Prostate gland (tissue), 2 donors: ENCODE measurements around the gene SYT13.

ENCODE experiments used
- POLR2A ChIP-seq: fragments of 450-650 bp; IDR thresholded peaks from one replicate; pipeline ENCODE4 v1.6.1; 2016; ENCODE audit warnings: antibody characterized with exemption, mild to moderate bottlenecking
- POLR2AphosphoS5 ChIP-seq: sonication (generic); formaldehyde crosslinking; IDR thresholded peaks from one replicate; pipeline ENCODE4 v1.6.1; 2017; ENCODE audit warnings: antibody characterized with exemption
- TF ChIP-seq, protein P1 (sequence below), 4 experiments: fragments of 200-600 bp in 2 of 4; fragments of 450-650 bp in 2 of 4; sonication (generic) in 2 of 4; IDR thresholded peaks; 1 replicate in 3 of 4; 2 replicates in 1 of 4; pipeline ENCODE4 v1.5.1; 2016 to 2019; ENCODE audit warnings: antibody characterized with exemption in 4 of 4, mild to moderate bottlenecking in 2 of 4, moderate library complexity in 2 of 4

DNA sequence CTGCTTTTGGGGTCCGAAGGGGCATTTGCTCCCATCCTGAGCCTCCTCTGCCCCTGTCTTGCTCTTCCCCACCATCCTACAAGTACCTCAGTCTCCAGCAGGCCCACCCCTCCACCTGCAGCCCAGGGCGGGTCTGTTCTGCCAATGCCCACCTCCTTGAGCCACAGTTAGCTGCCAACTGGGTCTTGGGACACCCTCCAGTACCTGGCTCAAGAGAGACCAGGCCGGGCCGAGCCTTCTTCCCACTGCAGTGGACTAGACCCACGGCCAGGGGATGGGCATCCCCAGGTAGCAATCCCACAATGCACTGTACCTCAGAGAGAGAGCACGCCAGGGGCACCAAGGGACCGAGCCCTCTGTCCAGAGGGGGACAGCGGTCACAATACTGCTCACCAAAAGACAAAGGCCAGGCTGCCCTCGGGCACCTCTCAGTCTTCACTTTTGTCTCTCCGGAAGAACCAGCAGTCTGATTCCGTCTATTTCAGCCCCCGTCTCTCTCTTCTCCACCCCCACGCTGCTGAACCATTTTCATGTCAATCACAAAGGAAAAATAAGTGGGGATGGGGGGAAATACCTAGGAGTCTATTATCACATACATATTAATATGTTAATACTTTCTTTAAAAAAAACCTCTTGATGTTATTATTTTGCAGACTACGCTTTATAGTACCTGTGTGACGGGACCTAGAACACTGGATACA lies 51.7 kb downstream of the SYT13 start:
- TF ChIP-seq, protein P1, sequence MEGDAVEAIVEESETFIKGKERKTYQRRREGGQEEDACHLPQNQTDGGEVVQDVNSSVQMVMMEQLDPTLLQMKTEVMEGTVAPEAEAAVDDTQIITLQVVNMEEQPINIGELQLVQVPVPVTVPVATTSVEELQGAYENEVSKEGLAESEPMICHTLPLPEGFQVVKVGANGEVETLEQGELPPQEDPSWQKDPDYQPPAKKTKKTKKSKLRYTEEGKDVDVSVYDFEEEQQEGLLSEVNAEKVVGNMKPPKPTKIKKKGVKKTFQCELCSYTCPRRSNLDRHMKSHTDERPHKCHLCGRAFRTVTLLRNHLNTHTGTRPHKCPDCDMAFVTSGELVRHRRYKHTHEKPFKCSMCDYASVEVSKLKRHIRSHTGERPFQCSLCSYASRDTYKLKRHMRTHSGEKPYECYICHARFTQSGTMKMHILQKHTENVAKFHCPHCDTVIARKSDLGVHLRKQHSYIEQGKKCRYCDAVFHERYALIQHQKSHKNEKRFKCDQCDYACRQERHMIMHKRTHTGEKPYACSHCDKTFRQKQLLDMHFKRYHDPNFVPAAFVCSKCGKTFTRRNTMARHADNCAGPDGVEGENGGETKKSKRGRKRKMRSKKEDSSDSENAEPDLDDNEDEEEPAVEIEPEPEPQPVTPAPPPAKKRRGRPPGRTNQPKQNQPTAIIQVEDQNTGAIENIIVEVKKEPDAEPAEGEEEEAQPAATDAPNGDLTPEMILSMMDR (IDR thresholded peaks at IDR 0.05) = no peak
- no peak for TF ChIP-seq POLR2A
- no peak for TF ChIP-seq POLR2AphosphoS5
